ENCODE measurements around the gene RNASE11.
"Not testable (repeated sequence)": the region's sequence is repeated elsewhere in the genome, so short reads cannot be mapped to it uniquely, and the experiment has no call there.

RNASE11 gene

GRCh38 chr14:20587489-20588154 is at the start of gene RNASE11:
Gene RNASE11 (minus strand): TSS chr14:20588001.
- DNase-seq, result no peak

GRCh38 chr14:20632831-20633691 is 45.3 kb upstream of the RNASE11 start:
- DNase-seq, result peak; percentile 55

- no peak for DNase-seq
Measured at GRCh38 chr14:20632448-20632830, 44.6 kb upstream of the RNASE11 start.

GRCh38 chr14:20631880-20632389 is 44.1 kb upstream of the RNASE11 start:
- DNase-seq, result no peak

DNA sequence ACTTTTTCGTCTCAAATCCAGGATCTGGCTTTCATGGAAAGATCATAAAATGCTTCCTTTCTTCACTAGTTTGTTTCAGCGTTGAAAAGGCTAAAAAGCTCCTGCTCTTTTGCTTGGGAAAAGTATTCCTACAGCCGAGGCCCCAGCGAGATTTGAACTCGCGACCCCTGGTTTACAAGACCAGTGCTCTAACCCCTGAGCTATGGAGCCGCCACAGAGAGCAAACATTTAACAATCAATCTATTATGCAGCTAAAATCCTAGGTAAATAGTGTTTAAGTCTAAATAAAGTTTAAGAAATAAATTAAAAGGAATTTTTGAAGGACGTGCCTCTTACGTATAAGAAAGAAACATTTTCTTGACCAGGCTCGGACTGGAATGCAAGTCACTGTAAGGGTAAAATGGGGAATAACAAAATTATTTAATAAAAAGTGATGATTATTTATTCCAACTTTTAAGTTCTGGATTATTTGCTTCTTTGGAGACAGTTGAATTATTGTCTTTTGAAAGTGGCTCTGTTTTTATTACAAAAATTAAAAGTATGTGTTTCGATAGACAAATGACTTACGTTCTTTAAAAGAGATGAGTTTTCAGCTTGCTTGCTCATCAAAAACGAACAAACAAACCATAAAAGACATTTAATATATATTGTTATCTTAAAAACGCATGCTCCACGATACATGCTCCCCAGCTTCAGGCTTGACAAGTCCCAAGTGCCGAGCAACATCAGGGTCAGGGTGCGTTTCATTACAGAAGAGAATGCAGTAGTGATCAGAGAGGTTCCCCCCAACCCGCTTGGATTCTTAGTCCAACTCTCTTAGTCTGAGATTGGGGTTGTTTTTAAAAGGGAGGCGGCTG is 43.5 kb upstream of the RNASE11 start:
- no peak for DNase-seq

GRCh38 chr14:20630340-20631022 is 42.7 kb upstream of the RNASE11 start:
- DNase-seq, result no peak

DNA sequence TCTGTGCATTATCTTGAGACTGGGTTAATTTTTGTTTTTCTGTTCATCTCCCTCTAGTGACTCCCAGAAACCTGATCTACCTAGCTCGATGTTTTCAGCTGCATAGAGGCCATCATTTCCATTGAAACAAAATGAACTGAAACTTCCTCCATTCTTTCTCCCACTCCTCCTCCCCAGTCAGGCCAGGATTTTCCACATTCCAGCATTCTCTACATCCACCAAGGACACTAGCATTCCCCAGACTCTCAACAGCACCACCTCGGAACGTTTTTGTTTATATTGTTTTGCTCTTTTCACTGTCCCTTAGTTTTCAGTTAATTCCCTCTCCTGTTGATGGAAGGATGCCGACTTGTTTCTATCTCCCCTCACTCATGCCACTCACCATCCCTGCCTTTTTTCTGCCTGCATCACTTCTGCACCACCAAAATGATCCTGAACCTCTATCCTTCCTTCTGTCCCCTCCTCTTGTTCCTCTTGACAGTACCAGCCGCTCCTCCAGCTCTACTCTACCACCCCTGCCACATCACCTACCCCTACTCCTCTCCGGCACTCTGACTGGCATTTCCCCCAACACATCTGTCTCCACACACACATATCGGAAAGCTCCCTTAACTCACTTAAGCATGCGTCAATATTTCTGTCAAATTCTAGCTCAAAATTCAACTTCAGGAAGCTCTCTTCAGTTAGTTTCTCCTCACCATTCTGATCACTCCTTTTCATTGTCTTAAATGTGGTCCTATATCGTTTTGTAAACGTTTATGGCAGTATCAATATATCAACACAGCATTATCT is 40.5 kb upstream of the RNASE11 start:
- no peak for DNase-seq

GRCh38 chr14:20627346-20628027 is 39.7 kb upstream of the RNASE11 start:
- DNase-seq, result no peak

- DNase-seq, result no peak
Measured at GRCh38 chr14:20626274-20626673, 38.5 kb upstream of the RNASE11 start.

GRCh38 chr14:20624495-20625070 is 36.8 kb upstream of the RNASE11 start:
- peak; percentile 87 for DNase-seq

- peak; percentile 37 for DNase-seq
Measured at GRCh38 chr14:20623798-20624197, 36.0 kb upstream of the RNASE11 start.

GRCh38 chr14:20622816-20623291 is 35.1 kb upstream of the RNASE11 start:
- DNase-seq, result no peak

DNA sequence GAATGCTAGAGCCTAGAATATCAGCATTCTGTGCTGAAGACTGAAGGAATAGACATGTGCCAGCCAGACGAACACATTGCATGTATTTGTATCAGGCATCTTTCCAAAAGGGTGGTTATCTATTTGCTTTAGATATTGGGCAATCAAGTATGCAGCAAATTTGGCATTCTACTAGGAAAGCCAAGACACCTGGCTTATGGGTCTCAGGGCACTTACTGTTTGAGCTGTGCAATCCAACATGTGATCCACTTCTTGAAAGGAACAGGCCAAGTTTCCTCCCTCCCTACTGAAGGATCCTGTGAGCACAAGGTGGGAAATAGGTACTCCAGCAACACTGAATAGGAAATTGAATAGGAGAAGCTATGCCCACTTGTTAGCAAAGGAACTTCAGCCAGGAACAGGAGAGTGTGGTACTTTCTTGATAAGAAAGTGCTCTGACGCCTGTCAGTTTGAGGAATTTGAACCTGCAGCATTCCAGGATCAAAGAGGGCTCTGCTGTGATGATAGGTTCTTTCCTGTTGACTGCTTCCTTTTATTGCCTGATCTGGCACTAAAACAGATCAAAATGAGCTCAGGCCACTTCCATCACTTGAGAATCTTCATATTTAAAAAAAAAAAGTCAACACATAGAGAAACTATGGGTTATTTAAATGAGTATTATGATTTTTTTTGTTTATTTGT is 33.1 kb upstream of the RNASE11 start:
- no peak for DNase-seq

DNA sequence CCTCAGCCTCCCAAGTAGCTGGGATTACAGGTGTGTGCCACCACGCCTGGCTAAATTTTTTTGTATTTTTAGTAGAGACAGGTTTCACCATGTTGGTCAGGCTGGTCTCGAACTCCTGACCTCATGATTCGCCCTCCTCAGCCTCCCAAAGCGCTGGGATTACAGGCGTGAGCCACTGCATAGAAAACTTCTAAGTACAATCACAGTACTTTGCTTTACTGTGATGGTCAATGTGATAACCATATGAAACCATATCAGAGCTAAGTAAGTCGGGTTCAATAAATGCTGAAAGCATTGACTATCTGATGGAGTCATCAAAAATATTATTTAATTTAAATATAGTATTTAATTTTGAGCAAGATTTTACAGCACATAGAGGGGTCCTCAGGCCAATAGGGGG is 31.9 kb upstream of the RNASE11 start:
- not testable (repeated sequence) for DNase-seq

GRCh38 chr14:20618271-20618749 is 30.5 kb upstream of the RNASE11 start:
- DNase-seq, result no peak

DNA sequence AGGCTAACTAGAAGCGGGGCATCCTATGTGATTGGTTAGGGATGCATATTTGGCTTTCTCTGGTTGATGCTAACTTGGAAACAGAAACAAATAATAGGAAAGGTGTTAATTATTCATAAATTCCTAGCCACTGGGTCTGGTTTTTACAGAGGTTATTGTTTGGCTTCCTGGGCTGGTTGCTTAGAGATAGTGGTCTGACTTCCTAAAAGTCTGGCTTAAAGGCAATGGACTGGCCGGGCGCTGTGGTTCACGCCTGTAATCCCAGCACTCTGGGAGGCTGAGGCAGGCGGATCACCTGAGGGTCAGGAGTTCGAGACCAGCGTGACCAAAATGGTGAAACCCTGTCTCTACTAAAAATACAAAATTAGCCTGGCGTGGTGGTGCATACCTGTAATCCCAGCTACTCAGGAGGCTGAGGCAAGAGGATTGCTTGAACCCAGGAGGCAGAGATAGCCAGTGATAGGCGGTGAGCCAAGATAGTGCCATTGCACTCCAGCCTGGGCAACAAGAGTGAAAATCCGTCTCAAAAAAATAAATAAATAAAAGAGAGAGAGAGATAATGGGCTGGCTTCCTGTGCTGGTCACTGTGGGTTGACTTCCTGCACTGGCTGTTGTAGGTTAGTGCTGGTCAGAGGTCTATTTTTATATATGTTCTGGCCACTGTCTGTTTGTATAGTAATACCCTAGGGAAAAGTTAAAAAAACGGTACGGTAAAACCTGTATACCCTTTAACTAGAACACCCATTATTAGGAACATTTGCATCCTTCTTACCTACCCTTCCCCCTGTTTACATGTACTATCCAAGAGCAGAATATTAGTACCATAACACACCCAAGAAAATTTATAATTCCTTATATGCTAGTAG is 29.6 kb upstream of the RNASE11 start:
- no peak for DNase-seq

DNA sequence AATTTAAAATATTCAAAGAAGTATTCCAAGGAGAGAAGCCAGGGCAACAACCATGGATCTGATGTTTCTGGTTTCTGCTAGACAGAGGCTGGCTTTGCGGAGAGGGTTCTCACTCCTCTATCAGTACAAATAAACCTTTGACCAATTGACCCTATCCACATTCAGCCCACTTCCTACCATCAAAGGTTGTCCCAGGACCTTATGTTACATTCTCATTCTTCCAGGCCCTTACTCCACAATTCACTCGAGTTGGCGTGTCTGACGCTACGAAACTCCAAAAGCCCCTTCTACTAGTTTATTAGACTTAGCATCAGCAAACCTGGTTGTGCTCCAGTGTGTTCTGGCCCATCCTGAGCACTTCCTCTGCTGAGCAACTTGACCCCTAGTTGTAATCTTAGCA is 28.2 kb upstream of the RNASE11 start:
- no peak for DNase-seq

DNA sequence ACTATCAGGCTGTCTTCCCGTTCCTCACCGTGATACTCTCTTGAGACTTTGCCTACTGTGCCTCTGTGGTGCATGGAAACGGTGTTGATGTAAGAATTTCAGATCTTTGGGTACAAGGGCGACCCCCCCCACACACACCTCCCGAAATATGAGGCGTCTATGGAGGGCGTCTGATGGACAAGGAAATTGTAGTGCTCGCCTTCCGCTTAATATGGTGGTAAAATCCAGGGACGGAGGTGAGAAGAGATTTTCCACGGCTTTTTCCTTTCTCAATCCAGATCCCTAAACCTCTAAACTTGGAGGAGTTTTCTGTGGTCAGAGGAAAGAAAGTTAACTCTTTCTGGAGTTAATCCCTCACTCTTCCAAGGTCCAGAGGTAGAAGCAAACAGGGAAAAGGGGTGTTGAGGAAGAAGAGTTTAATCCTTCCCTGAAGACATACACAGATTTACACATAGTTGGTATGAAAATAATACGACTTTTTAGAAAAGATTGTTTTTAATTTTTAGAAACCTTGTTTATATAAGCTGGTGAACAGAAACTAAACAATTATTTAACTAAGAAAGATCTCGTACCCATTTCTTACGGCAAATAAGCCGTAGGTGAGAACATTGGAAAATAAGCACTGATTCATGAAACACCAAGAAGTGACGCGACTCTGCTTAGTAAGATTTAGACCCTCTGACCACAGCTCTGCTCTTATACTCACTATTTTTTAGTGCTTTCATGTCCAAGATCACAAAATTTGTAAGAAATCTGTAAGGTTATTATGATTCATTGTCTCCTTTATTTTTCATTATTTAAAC is 26.4 kb upstream of the RNASE11 start:
- DNase-seq, result no peak

Data from GF-D8 (cell line).